Transverse colon (tissue), 3 donors: ENCODE results near the gene NFIA.

ENCODE experiments used
- CTCF ChIP-seq, 5 experiments: fragments of 200-600 bp in 3 of 5; fragments of 450-650 bp in 2 of 5; sonication (generic) in 3 of 5; IDR thresholded peaks; 1 replicate in 2 of 5; 2 replicates in 3 of 5; pipeline ENCODE4 v1.5.1; 2016 to 2017; ENCODE audit warnings: antibody characterized with exemption in 5 of 5, inconsistent platforms in 3 of 5, mild to moderate bottlenecking in 2 of 5, moderate library complexity in 1 of 5
- EP300 ChIP-seq: sonication (generic); formaldehyde crosslinking; IDR thresholded peaks from one replicate; pipeline ENCODE4 v1.6.1; 2017; ENCODE audit warnings: antibody characterized with exemption, low read depth
- POLR2A ChIP-seq: fragments of 450-650 bp; IDR thresholded peaks from one replicate; pipeline ENCODE4 v1.6.1; 2016; ENCODE audit warnings: antibody characterized with exemption, mild to moderate bottlenecking, moderate library complexity

- TF ChIP-seq CTCF (IDR thresholded peaks at IDR 0.05) = no peak
- TF ChIP-seq POLR2A = no peak
- no peak for TF ChIP-seq EP300
Measured at GRCh38 chr1:61260171-61260570, 177.8 kb downstream of the NFIA start.
